ENCODE results near the gene TAF1A.

The TAF1A gene

DNA sequence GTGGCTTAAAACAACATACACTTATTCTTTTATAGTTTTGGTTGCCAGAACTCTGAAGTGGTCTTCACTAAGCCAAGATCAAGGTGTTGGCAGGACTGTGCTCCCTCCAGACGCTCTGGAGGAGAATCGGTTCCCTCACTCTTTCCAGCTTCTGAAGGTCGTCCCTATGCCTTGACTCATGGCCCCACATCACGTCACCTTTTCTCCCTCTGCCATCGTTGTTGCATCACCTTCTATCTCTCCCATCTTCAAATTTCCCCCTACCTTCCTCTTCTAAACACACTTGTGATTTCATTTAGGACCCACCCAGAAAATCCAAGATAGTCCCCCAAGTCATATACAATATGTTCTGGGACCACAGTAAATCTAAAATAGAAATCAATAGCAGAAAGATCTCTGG, 54.3 kb downstream of the TAF1A start:
- no peak for DNase-seq (ENCODE audit: low read depth, low spot score)

DNA sequence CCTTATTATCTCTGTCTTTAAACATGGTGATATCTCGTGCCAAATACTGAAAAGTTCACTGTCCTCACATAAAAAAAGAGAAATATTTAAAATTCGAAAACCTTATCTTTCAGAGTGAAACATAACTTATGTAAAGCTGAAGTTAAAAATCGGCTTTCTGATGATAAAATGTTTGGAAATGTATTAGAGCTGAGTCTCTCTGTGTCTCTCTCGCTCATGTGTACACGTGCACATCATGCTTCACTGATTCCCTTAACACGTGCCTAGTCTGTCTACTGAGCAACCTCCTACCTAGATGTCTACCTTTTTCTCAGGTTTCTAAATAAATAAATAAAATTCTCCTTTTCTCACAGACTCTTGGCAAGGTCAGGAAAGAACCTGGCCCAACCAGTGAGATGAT, 58.9 kb downstream of the TAF1A start:
- DNase-seq (ENCODE audit: low read depth, low spot score) = no peak

DNA sequence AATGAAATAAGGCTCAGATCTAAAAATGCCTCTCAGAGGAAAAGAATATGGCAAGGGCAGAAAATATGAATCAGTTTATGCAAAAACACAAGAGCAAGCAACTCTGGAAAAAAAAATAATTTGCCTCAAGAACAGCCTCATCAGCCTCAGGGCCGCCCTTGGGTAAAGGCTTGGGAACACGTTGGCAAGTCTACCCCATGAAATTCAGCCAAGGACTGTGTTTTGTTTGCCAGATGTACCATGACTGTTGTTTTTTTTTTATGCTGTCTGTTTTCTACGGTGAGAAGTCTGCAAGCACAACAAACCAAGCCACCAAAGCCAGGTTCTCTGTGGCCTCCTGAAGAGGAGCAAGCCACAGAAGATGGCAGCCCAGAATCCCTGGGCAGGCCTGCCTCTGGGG, 59.8 kb downstream of the TAF1A start:
- no peak for DNase-seq (ENCODE audit: low read depth, low spot score)

DNA sequence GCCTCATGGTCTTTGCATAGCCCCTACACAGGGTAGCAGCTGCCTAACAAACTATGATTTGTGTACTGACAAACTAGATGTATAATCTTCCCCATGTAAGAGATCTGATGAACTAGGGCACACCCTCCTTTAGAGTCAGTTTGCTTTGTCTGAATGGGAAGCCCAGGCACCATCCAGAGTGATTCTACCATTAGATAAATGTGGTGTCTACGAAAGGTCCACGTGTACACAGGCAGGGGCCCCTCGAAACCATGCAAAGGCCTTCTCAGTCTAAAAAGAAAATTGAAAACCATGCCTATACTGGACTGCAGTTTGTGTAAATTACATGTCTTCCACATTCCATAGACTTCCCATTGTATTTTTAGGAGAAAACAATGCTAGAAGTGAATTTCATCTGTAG, 60.6 kb downstream of the TAF1A start:
- no peak for DNase-seq (ENCODE audit: low read depth, low spot score)

DNA sequence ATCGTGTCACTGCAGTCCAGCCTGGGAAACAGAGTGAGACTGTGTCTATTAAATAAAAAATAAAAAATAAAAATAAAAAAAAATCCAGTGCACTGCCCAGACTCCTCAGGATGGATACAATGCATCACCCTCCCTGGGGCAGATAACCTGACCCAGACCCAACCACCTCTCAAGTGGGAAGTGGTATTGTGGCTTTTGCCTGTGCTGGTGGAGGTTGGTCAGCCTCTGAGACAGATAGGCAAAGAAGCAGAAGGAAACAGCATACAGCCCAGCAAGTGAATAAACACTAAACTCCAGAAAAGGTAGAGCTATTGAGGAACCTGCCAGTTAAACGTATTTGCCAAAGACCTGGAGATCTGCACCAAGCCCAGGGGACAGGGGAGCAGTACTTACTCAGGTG, 63.8 kb downstream of the TAF1A start:
- no peak for DNase-seq (ENCODE audit: low read depth, low spot score)

DNA sequence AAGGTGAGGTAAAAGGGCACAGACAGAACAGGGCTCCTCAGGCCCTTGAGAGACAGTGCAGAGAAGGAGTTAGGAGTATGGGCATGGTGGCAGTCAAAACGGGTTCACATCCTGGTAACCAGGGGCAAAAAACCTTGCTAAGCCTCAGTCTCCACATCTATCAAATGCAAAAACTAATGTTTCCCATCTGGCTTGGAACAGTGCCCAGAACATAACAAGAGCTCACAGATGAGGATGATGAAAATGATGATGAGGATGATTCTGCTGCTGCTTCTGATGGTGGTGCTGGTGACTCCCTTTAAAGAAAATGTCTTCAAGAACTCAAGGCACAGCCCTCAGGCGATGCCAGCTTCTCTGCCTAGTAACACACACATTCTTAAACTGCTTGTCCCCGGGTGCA, 65.9 kb downstream of the TAF1A start:
- DNase-seq (ENCODE audit: low read depth, low spot score) = no peak

DNA sequence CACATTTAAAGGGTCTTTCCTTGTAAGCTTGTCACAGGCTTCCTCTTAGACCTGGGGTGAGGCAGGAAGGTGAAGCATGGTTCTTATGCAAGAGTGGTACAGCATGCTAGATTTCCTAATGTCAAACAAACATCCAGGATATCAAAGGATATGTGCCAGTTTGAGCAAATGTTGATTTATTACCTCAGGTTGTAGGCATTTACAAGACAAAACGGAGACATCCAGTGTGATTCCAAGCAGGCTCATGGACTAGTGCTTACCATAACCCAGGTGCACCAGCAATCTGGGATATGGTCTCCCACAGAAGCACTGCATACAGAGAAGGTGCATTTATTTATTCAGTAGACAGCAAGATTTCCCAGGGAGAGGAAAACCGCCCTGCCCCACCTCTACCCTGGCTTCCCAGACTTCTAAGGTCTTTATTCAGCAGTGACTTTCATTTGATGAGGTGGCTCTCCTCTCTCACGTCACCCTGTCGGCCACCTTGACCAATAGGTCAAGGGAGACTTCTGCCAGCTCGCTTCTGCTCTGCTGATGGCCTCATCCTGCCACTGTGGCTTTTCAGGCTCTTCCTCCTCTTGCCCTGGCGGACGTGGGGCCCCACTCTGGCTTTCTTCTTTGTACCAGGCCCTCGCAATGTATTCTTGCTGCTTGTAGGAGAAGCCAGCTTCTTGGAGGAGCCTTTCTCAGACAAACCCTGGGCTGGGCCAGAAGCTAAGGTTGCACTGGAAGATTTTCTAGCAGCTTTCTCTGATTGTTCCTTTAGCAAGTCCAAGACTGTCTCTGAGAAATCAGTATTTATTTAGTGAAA, 67.4 kb downstream of the TAF1A start:
- DNase-seq (ENCODE audit: low read depth, low spot score) = no peak

DNA sequence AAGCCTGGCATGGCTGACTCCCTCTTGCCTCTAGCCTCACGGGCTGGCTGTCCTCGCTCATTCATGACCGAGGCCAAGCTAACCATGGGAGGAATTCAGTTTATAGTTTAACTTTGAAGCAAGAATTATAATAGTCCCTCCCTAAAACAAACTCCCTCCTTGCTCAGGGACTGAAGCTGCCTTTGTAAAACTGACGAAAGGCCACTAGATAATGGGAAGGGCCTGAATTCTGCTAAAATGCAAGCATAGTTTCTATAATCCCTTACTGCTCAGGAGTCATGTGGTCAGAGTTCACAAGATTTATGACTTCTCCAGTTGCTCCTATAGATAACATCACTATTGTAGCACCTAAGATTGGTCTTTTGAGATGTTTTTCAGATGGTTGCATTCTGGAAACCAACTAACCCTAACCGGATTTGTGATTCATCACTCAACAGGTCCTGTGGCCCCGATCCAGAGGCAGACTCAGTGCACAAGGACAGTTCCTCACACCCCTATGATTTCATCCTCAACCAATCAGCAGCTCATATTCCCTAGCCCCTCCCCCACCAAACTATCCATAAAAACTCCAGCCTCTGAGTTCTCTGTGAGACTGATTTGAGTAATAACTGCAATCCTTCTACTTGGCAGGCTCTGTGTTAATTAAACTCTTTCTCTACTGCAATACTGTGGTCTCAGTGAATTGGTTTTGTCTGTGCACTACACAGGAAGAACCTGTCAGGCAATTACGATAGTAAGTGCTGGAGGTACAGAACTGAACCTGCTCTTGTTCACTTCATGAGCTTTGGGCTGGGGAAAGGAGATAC, 68.2 kb downstream of the TAF1A start:
- DNase-seq (ENCODE audit: low read depth, low spot score) = no peak

All from ELF-1 (cell line).